H1 (cell line): ENCODE measurements around the gene ABHD2. TPM values are rescaled to one million over a fixed set of nuclear protein-coding genes. Genes with fewer than 3 reads are reported as not detected.

Source experiments
- CTCF ChIA-PET: fragments of 300-600 bp; sonication (Branson Sonifier 250); formaldehyde crosslinking; loops from one replicate; lab custom pipeline; 2021; ENCODE audit not compliant: partially characterized antibody; lab: Charles Lee
- POLR2A ChIA-PET: fragments of 300-600 bp; sonication (Branson Sonifier 250); formaldehyde crosslinking; loops from one replicate; lab custom pipeline; 2021; ENCODE audit warnings: inconsistent platforms; ENCODE audit not compliant: partially characterized antibody; lab: Charles Lee
- DNase-seq, 2 experiments: peaks; one replicate each; pipeline versions ENCODE4 v3.0.0 to v3.0.0-alpha.2; 2010 to 2022; ENCODE audit warnings: low spot score in 2 of 2, low read depth in 1 of 2, mixed read lengths in 1 of 2
- FAIRE-seq: peaks from 2 replicates; lab custom pipeline; 2011; peaks lifted over from hg19 to GRCh38; lab: Jason Lieb, UNC
- H2AFZ ChIP-seq: 2 replicates; pipeline ENCODE4 v1.8.1; 2012; ENCODE audit warnings: low read length, inconsistent platforms
- H2AK5ac ChIP-seq: 2 replicates; pipeline ENCODE4 v1.6.1; 2013; ENCODE audit warnings: low read depth, low read length
- H2BK120ac ChIP-seq: replicated peaks from 2 replicates; pipeline ENCODE3; 2013; ENCODE audit warnings: low read depth, low read length, inconsistent platforms
- H2BK12ac ChIP-seq: 2 replicates; pipeline ENCODE4 v1.6.1; 2013; ENCODE audit warnings: low read depth, low read length
- H2BK15ac ChIP-seq: 2 replicates; pipeline ENCODE4 v1.6.1; 2013; ENCODE audit warnings: low read length
- H2BK20ac ChIP-seq: 2 replicates; pipeline ENCODE4 v1.6.1; 2013; ENCODE audit warnings: low read length
- H2BK5ac ChIP-seq: 2 replicates; pipeline ENCODE4 v1.6.1; 2013; ENCODE audit warnings: low read depth, low read length
- H3K14ac ChIP-seq: 2 replicates; pipeline ENCODE4 v1.6.1; 2013; ENCODE audit warnings: inconsistent platforms; ENCODE audit not compliant: insufficient read length
- H3K18ac ChIP-seq: 2 replicates; pipeline ENCODE4 v1.6.1; 2013; ENCODE audit warnings: low read length; ENCODE audit errors: extremely low read depth
- H3K23ac ChIP-seq: 2 replicates; pipeline ENCODE4 v1.6.1; 2013; ENCODE audit warnings: inconsistent platforms; ENCODE audit not compliant: insufficient read length
- H3K23me2 ChIP-seq: 2 replicates; pipeline ENCODE4 v1.6.1; 2013; ENCODE audit warnings: low read depth, low read length
- H3K27ac ChIP-seq: 2 replicates; pipeline ENCODE4 v1.6.1; 2011; ENCODE audit warnings: low read depth, low read length, inconsistent platforms
- H3K27me3 ChIP-seq, 4 experiments: replicated peaks in 1 of 4; 1 replicate in 1 of 4; 2 replicates in 3 of 4; pipeline versions ENCODE4 v1.6.1 to v1.8.1; 2011 to 2013; ENCODE audit warnings: low read length in 3 of 4, mild to moderate bottlenecking in 3 of 4, inconsistent platforms in 2 of 4, mixed read lengths in 2 of 4, moderate library complexity in 1 of 4; ENCODE audit not compliant: control insufficient read depth in 3 of 4, insufficient read depth in 3 of 4; ENCODE audit errors: extremely low read depth in 1 of 4
- H3K36me3 ChIP-seq, 4 experiments: 2 replicates each; pipeline versions ENCODE4 v1.6.1 to v1.8.1; 2011 to 2013; ENCODE audit warnings: mild to moderate bottlenecking in 4 of 4, low read length in 3 of 4, moderate library complexity in 2 of 4, control low read depth in 1 of 4, inconsistent platforms in 1 of 4; ENCODE audit not compliant: insufficient read depth in 4 of 4, control insufficient read depth in 2 of 4
- H3K4ac ChIP-seq: replicated peaks from 2 replicates; pipeline ENCODE3; 2013; ENCODE audit warnings: low read length, low read depth, mixed read lengths, inconsistent platforms; ENCODE audit not compliant: insufficient read length
- H3K4me1 ChIP-seq, 4 experiments: replicated peaks in 1 of 4; 1 replicate in 1 of 4; 2 replicates in 3 of 4; pipeline versions ENCODE4 v1.6.1 to v1.8.1; 2011 to 2013; ENCODE audit warnings: low read length in 3 of 4, inconsistent platforms in 2 of 4, mixed read lengths in 1 of 4; ENCODE audit not compliant: insufficient read depth in 4 of 4, control insufficient read depth in 3 of 4
- H3K4me2 ChIP-seq, 2 experiments: 2 replicates each; pipeline versions ENCODE4 v1.6.1 to v1.8.1; 2011 to 2013; ENCODE audit warnings: low read depth in 2 of 2, low read length in 2 of 2, control low read depth in 1 of 2, inconsistent platforms in 1 of 2, mild to moderate bottlenecking in 1 of 2; ENCODE audit not compliant: insufficient read depth in 1 of 2
- H3K4me3 ChIP-seq, 4 experiments: fragments of 200-600, 300-600 bp in 1 of 4; sonication (generic), shearing (Covaris generic), sonication (Bioruptor Twin) in 1 of 4; 2 replicates each; pipeline versions ENCODE4 v1.5.1 to v1.8.1; 2011 to 2016; ENCODE audit warnings: low read length in 4 of 4, low read depth in 3 of 4, control low read depth in 2 of 4, inconsistent platforms in 2 of 4, mild to moderate bottlenecking in 2 of 4, mixed read lengths in 1 of 4, moderate library complexity in 1 of 4; ENCODE audit not compliant: insufficient read depth in 2 of 4; ENCODE audit errors: extremely low read depth in 1 of 4
- H3K56ac ChIP-seq: replicated peaks from 2 replicates; pipeline ENCODE3; 2013; ENCODE audit warnings: low read depth, mild to moderate bottlenecking, mixed read lengths, low read length, inconsistent platforms; ENCODE audit not compliant: insufficient read length
- H3K79me1 ChIP-seq: 2 replicates; pipeline ENCODE4 v1.6.1; 2013; ENCODE audit warnings: low read depth, low read length, control low read depth
- H3K79me2 ChIP-seq, 2 experiments: 2 replicates each; pipeline versions ENCODE4 v1.6.1 to v1.8.1; 2012 to 2013; ENCODE audit warnings: low read length in 2 of 2, mild to moderate bottlenecking in 2 of 2, inconsistent platforms in 1 of 2; ENCODE audit not compliant: insufficient read depth in 2 of 2, control insufficient read depth in 1 of 2
- H3K9ac ChIP-seq, 4 experiments: replicated peaks in 1 of 4; 1 replicate in 1 of 4; 2 replicates in 3 of 4; pipeline versions ENCODE4 v1.6.1 to v1.8.1; 2011 to 2013; ENCODE audit warnings: low read depth in 3 of 4, low read length in 3 of 4, control low read depth in 2 of 4, mild to moderate bottlenecking in 2 of 4, moderate library complexity in 2 of 4, inconsistent platforms in 1 of 4; ENCODE audit errors: extremely low read depth in 1 of 4
- H3K9me3 ChIP-seq, 2 experiments: 2 replicates each; pipeline versions ENCODE4 v1.6.1 to v1.8.1; 2012 to 2013; ENCODE audit warnings: mild to moderate bottlenecking in 2 of 2, moderate library complexity in 2 of 2, control low read depth in 1 of 2, inconsistent platforms in 1 of 2, low read depth in 1 of 2, low read length in 1 of 2, mixed read lengths in 1 of 2; ENCODE audit not compliant: insufficient read depth in 2 of 2
- H4K20me1 ChIP-seq, 2 experiments: replicated peaks in 1 of 2; 2 replicates each; pipeline versions ENCODE3 to v1.8.1; 2011 to 2013; ENCODE audit warnings: inconsistent platforms in 2 of 2, low read length in 2 of 2, mild to moderate bottlenecking in 1 of 2; ENCODE audit not compliant: insufficient read depth in 2 of 2, control insufficient read depth in 1 of 2
- H4K5ac ChIP-seq: 2 replicates; pipeline ENCODE4 v1.6.1; 2013; ENCODE audit warnings: low read length, low read depth, mixed read lengths, inconsistent platforms; ENCODE audit not compliant: insufficient read length
- H4K8ac ChIP-seq: 2 replicates; pipeline ENCODE4 v1.8.0; 2013; ENCODE audit warnings: mild to moderate bottlenecking, moderate library complexity, low read length, inconsistent platforms; ENCODE audit not compliant: insufficient read depth; ENCODE audit errors: extremely low read depth
- H4K91ac ChIP-seq: replicated peaks from 2 replicates; pipeline ENCODE3; 2013; ENCODE audit warnings: low read length, mixed read lengths, inconsistent platforms; ENCODE audit not compliant: insufficient read length
- ATF3 ChIP-seq: IDR thresholded peaks from 2 replicates; pipeline ENCODE4 v1.6.1; 2011; ENCODE audit warnings: low read depth, mild to moderate bottlenecking, low read length; ENCODE audit not compliant: insufficient read depth
- CBX5 ChIP-seq: fragments of 300-800, 300-1000 bp; sonication (generic); IDR thresholded peaks from 2 replicates; pipeline ENCODE4 v1.7.1; 2016; ENCODE audit warnings: antibody characterized with exemption, low read length, low read depth
- CEBPB ChIP-seq: IDR thresholded peaks from 2 replicates; pipeline ENCODE4 v1.6.1; 2012; ENCODE audit warnings: low read depth, low read length
- EGR1 ChIP-seq: IDR thresholded peaks from 2 replicates; pipeline ENCODE4 v1.6.1; 2011; ENCODE audit warnings: low read depth, low read length, borderline replicate concordance
- GABPA ChIP-seq: IDR thresholded peaks from 2 replicates; pipeline ENCODE4 v1.6.1; 2011; ENCODE audit warnings: mild to moderate bottlenecking, low read length, moderate library complexity, borderline replicate concordance; ENCODE audit not compliant: insufficient read depth
- KDM4A ChIP-seq: IDR thresholded peaks from one replicate; pipeline ENCODE4 v1.7.1; 2012; ENCODE audit warnings: low read depth, mild to moderate bottlenecking, moderate library complexity, low read length, inconsistent platforms; ENCODE audit not compliant: severe bottlenecking
- MAFK ChIP-seq: IDR thresholded peaks from 2 replicates; pipeline ENCODE4 v1.6.1; 2012; ENCODE audit warnings: low read depth, mild to moderate bottlenecking, improper control_type of control experiment, low read length
- POU5F1 ChIP-seq: IDR thresholded peaks from 2 replicates; pipeline ENCODE4 v1.6.1; 2011; ENCODE audit warnings: low read depth, mild to moderate bottlenecking, low read length, moderate library complexity
- RNF2 ChIP-seq: fragments of 200-900, 300-1000 bp; sonication (generic); IDR thresholded peaks from 2 replicates; pipeline ENCODE4 v1.7.1; 2016; ENCODE audit warnings: borderline replicate concordance, low read depth, mild to moderate bottlenecking, antibody characterized with exemption, low read length; ENCODE audit not compliant: poor library complexity, severe bottlenecking; ENCODE audit errors: missing control alignments
- SUZ12 ChIP-seq: fragments of 200-600 bp; sonication (generic); IDR thresholded peaks from 2 replicates; pipeline ENCODE4 v1.6.1; 2012; ENCODE audit warnings: mild to moderate bottlenecking, inconsistent platforms, low read length, moderate library complexity, mixed read lengths
- TAF7 ChIP-seq: optimal IDR thresholded peaks from 2 replicates; pipeline ENCODE3; 2011; ENCODE audit warnings: low read depth, mild to moderate bottlenecking, inconsistent platforms, low read length, moderate library complexity, borderline replicate concordance
- TCF12 ChIP-seq: IDR thresholded peaks from 2 replicates; pipeline ENCODE4 v1.6.1; 2011; ENCODE audit warnings: low read depth, mild to moderate bottlenecking, low read length
- ZNF274 ChIP-seq: IDR thresholded peaks from 2 replicates; pipeline ENCODE4 v1.7.0; 2012; ENCODE audit warnings: low read length, borderline replicate concordance; ENCODE audit errors: extremely low read depth
- WGBS, 2 experiments: shearing (Covaris generic) in 1 of 2; methylation state at CpG; one replicate each; pipeline versions ENCODE4 v1.1.6 to v1.1.7; 2013 to 2015; ENCODE audit warnings: low lambda C conversion rate in 2 of 2, mixed read lengths in 2 of 2, inconsistent platforms in 1 of 2, low coverage in 1 of 2, missing lambda C conversion rate in 1 of 2; ENCODE audit not compliant: insufficient replicate concordance in 2 of 2, insufficient coverage in 1 of 2, insufficient read length in 1 of 2; ENCODE audit errors: extremely low coverage in 1 of 2, missing lambda C conversion rate in 1 of 2; 5-methylcytosine and 5-hydroxymethylcytosine counted together
- polyA plus RNA-seq, 7 experiments: library from polyadenylated mRNA; depleted of rRNA in 3 of 7; stranded (reverse) in 5 of 7; unstranded in 2 of 7; fragments of >200 nt in 5 of 7; fragments of 200-250 nt in 2 of 7; gene quantifications; 1 replicate in 5 of 7; 2 replicates in 1 of 7; 4 replicates in 1 of 7; pipeline versions ENCODE4 v1.2.1 to v1.2.3, GENCODE V29; 2011 to 2013; ENCODE audit warnings: missing spikeins in 2 of 7, mixed read lengths in 2 of 7
- total RNA-seq: library from RNA; stranded (reverse); fragmentation: NEBNext Ultra II Directional; extraction: Animal tissue kit (Norgen Biotek cat#: 25700); gene quantifications from 2 replicates; pipeline ENCODE4 v1.2.1, GENCODE V29; 2021

ABHD2 gene
- total and polyA plus RNA-seq, 2 of the 8 experiments (the other 6 are each of a cell fraction or from before 2014, with no cell fraction given), result 9.1 to 23.7 TPM

GRCh38 chr15:89058376-89058775 is 29.9 kb upstream of the ABHD2 start:
- H3K23me2 ChIP-seq, result no peaks in the 10 kb centered on the region; the same call in 1 of the 2 replicates
- H2BK120ac ChIP-seq, result no peak overlapping the region
- H3K23ac ChIP-seq, result no peak overlapping the region
- peaks cover 0 to 2% (median 0%) of the 10 kb centered on the region in 4 experiments; a peak in 4 of 7 replicates for H3K4me1 ChIP-seq
- H2BK20ac ChIP-seq, result no peak overlapping the region
- DNase-seq (no peak), FAIRE-seq (no peak)
- no peaks in the 10 kb centered on the region for H3K79me1 ChIP-seq
- H3K4me3 ChIP-seq, result no peak overlapping the region
- H2AK5ac ChIP-seq, result no peak overlapping the region
- no peak overlapping the region for H4K5ac ChIP-seq
- H2BK12ac ChIP-seq, result no peak overlapping the region
- 88% methylated on average over 3 of the region's 4 CpGs; no CpG with 5 or more reads in 1 of the 2 experiments for WGBS, 2 experiments
- H4K8ac ChIP-seq, result no peak overlapping the region
- H3K9ac ChIP-seq, result no peak overlapping the region; a peak in 1 of 7 replicates
- no peak overlapping the region for H3K18ac ChIP-seq
- no peak overlapping the region for H3K14ac ChIP-seq
- no peaks in the 10 kb centered on the region for H3K36me3 ChIP-seq
- H2AFZ ChIP-seq, result no peak overlapping the region
- no peak overlapping the region for H4K91ac ChIP-seq
- no peak overlapping the region for H3K4ac ChIP-seq
- ChIA-PET POLR2A (interaction anchor here (0.8 to 1.2 kb wide), 2 partner anchors 9 to 71 kb away, joined by 3 read pairs; no protein-coding TSS in a partner anchor), CTCF (interaction anchor here (0.6 to 12.7 kb wide), 45 partner anchors 8 to 300 kb away, joined by 3 to 297 read pairs (median 5); partner anchors contain the start of genes ABHD2 and HAPLN3)
- no peaks in the 10 kb centered on the region for H3K9me3 ChIP-seq
- H2BK15ac ChIP-seq, result no peak overlapping the region
- no peak overlapping the region for H3K27ac ChIP-seq
- 0 out of 7 replicates have a peak, but pooled peaks cover 0 to 3% (median 0%) of the 10 kb centered on the region in 4 experiments for H3K27me3 ChIP-seq
- no peak overlapping the region for H3K56ac ChIP-seq
- no peak overlapping the region for H3K4me2 ChIP-seq
- no peaks in the 10 kb centered on the region for H4K20me1 ChIP-seq
- H3K79me2 ChIP-seq, result no peaks in the 10 kb centered on the region
- no peak overlapping the region for H2BK5ac ChIP-seq
- TF ChIP-seq RNF2 (no peak), TAF7 (no peak), KDM4A (no peak), SUZ12 (no peak), GABPA (no peak), ZNF274 (no peak), CBX5 (no peak), MAFK (no peak), POU5F1 (no peak), TCF12 (no peak), EGR1 (no peak), CEBPB (no peak), ATF3 (no peak)
